Epithelial cell of proximal tubule (primary cell): ENCODE measurements around the gene CALU. TPM values are rescaled to one million over a fixed set of nuclear protein-coding genes. Genes with fewer than 3 reads are reported as not detected.

Experiments used
- DNase-seq: peaks from one replicate; pipeline ENCODE4 v3.0.0-alpha.2; 2011; ENCODE audit warnings: low read depth
- H3K4me3 ChIP-seq: 2 replicates; pipeline ENCODE4 v1.5.1; 2011; ENCODE audit warnings: low read depth, mild to moderate bottlenecking, low read length
- total RNA-seq: library from RNA; depleted of rRNA; stranded (reverse); fragments of >200 nt; gene quantifications from 2 replicates; pipeline ENCODE4 v1.2.3, GENCODE V29; 2015
- TF ChIP-seq, protein P1 (sequence below): conservative IDR thresholded peaks from 2 replicates; pipeline ENCODE4 v1.5.1; 2012; ENCODE audit warnings: low read depth, mild to moderate bottlenecking, low read length

CALU gene
- total RNA-seq, 1 donor from 2014 or later = 174 TPM

DNA sequence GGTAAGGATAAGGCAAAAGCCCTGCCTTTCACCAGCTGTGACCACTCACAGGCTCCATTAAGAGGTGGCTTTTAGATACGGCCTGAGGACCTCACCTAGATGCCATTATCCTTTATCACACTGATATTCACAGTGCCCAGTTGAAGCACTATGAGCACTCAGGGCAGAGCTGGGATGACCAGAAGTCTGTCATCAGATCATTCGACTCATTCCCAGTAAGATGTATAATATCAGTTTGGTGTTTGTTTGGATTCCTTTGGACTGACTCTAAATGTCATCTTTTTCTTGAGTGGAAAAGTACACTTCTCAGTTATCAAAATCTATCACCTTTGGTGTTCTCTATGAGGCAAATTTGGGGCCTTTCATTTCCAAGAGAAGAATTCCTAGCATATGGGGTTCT, 71.3 kb downstream of the CALU start:
- H3K4me3 ChIP-seq = no peak overlapping the region
- TF ChIP-seq, protein P1, sequence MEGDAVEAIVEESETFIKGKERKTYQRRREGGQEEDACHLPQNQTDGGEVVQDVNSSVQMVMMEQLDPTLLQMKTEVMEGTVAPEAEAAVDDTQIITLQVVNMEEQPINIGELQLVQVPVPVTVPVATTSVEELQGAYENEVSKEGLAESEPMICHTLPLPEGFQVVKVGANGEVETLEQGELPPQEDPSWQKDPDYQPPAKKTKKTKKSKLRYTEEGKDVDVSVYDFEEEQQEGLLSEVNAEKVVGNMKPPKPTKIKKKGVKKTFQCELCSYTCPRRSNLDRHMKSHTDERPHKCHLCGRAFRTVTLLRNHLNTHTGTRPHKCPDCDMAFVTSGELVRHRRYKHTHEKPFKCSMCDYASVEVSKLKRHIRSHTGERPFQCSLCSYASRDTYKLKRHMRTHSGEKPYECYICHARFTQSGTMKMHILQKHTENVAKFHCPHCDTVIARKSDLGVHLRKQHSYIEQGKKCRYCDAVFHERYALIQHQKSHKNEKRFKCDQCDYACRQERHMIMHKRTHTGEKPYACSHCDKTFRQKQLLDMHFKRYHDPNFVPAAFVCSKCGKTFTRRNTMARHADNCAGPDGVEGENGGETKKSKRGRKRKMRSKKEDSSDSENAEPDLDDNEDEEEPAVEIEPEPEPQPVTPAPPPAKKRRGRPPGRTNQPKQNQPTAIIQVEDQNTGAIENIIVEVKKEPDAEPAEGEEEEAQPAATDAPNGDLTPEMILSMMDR = no peak
- DNase-seq = no peak

DNA sequence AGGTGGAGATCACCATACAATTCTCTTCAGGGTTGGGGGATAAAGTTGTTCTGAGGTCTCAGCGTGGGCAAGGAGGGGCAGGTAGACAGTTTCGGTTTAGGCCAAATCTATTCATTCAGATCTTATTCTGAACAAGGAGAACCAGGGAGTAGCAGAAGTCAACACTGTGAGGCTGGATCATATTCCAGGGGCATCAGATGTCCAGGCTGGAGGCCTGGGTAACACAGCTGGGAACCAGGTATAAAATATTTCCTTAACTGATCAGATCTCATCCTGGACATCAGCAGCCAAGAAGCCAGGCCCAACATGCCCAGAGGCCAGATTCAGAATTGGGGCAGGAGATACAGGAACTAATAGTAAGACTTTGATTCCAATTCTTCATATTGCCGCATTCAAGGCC, 71.8 kb downstream of the CALU start:
- no peak for DNase-seq
- H3K4me3 ChIP-seq = no peak overlapping the region
- TF ChIP-seq, protein P1 = no peak

DNA sequence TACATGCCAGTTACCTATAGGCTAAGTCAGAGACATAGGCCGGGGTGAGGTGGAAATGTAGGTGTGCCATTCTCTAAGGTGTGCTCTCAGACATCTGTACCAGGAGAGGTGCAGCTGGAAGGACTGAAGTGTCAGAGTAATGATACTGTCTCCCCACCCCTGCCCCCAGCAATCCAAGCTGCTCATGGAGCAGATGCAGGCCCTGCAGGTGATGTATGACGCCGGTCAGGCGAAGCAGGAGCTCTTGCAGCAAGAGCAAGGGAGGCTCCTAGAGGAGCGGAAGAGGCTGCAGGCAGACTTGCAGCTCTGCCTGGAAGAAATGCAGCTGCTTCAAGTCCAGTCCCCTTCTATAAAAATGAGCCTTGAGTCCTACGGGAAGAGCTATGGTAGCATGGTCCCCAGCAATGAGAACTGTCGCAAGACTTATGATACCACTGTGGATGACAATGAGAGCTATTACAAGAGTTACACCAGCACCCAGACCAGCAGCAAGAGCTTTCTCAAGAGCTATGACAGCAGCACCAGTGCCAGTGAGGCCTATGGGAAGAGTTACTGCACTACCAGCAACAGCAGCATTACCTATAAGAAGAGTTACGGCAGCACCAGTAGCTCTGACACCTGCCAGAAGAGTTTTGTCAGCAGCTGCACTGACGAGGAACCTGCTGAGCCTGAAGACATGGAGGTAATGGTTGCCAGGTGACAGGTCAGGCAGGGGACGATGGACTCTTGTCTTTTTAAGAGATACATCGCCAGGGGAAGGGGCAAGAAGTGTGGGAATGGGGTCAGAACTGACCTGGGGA, 72.7 kb downstream of the CALU start:
- TF ChIP-seq, protein P1 = no peak
- H3K4me3 ChIP-seq = no peak overlapping the region
- no peak for DNase-seq

DNA sequence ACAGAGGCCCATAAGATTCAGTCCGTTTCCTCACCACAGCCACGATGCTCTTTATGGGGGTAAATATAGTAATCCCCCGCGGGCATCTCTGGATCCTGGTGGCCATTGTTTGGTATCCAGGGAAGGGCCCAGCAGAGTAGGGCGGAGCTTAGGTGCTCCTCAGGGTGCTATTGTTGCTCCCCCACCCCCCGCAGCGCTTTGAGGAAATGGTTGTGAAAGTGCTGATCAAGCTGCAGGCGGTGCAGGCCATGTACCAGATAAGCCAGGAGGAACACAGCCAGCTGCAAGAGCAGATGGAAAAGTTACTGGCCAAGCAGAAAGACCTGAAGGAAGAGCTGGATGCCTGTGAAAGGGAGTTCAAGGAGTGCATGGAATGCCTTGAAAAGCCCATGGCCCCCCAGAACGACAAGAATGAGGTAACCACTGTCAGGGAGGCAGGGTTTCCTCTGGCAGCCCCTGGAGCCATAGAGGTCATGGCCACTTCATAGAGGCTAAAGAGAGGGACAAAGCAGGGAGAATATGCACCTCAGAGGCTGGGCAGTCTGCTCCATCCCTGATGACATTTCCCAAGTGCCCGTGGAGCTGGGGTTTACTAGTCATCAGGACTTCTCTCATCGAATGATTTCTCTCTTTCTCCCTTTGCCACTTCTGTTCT, 73.5 kb downstream of the CALU start:
- TF ChIP-seq, protein P1 = no peak
- no peak for DNase-seq
- no peak overlapping the region for H3K4me3 ChIP-seq

DNA sequence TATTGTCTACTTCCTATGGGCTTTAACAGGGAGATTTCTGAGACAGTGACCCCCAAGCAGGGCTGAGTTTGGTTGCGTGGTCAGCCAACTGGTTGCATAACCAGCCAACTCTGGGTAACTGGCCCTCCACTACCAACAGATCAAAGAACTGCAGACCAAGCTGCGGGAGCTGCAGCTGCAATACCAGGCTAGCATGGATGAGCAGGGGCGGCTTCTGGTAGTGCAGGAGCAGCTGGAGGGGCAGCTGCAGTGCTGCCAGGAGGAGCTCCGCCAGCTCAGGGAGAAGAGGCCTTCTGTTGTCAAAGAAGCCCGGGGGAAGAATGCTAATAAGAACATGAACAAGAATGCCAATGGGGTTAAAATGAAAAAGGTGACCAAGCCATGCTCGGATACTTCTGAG, 75.3 kb downstream of the CALU start:
- TF ChIP-seq, protein P1 = no peak
- DNase-seq = no peak
- H3K4me3 ChIP-seq = no peak overlapping the region

DNA sequence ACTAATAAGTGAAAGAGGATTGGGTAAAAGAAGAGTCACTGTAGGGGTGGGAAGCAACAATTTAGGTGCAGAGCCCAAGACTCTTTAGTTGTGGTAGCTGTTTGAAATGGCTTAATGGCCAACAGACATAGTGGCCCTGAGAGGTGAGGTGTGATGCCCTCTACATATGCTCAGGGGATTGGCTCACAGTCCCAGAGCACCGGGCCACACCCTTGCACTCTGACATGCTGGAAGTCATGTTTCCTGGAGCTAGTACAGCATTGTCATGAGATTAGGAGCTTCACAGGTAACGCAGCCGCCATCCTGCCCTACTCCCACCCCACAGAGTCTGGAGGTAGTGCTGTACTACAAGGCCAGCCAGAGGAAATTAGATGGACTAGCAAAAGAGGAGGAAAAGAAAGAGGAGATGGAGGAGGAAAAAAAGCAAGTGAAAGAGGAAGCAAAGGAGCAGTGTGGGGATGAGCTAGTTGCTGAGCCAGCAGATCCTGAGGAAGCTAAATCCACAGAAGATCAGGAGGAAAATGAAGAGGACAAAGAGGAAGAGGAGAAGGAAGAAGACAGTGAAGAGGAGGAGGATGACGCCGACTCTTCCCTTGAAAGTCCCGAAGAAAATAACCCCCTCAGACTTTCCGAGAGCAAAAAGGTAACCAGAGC, 76.3 kb downstream of the CALU start:
- TF ChIP-seq, protein P1 = no peak
- DNase-seq = no peak
- H3K4me3 ChIP-seq = no peak overlapping the region
